Adipocyte (in vitro differentiated cells): ENCODE results near the gene CFAP20.

Source experiments
- DNase-seq: peaks from one replicate; pipeline ENCODE4 v3.0.0-alpha.2; 2015; ENCODE audit warnings: low read depth
- H3K27me3 ChIP-seq: replicated peaks from 2 replicates; pipeline ENCODE4 v1.7.0; 2013; ENCODE audit warnings: mild to moderate bottlenecking, low read length, moderate library complexity; ENCODE audit not compliant: control insufficient read depth, insufficient read depth
- H3K36me3 ChIP-seq: 2 replicates; pipeline ENCODE4 v1.7.0; 2013; ENCODE audit warnings: low read length, mild to moderate bottlenecking, moderate library complexity; ENCODE audit not compliant: control insufficient read depth, insufficient read depth, severe bottlenecking
- H3K4me1 ChIP-seq: 2 replicates; pipeline ENCODE4 v1.7.0; 2013; ENCODE audit warnings: mild to moderate bottlenecking, low read length, moderate library complexity; ENCODE audit not compliant: control insufficient read depth, insufficient read depth
- H3K4me3 ChIP-seq: 2 replicates; pipeline ENCODE4 v1.7.0; 2013; ENCODE audit warnings: mild to moderate bottlenecking, low read length, moderate library complexity
- H3K9ac ChIP-seq: 2 replicates; pipeline ENCODE4 v1.7.0; 2013; ENCODE audit warnings: mild to moderate bottlenecking, low read length, moderate library complexity
- H3K9me3 ChIP-seq: 2 replicates; pipeline ENCODE4 v1.7.0; 2013; ENCODE audit warnings: mild to moderate bottlenecking, low read length, moderate library complexity; ENCODE audit not compliant: control insufficient read depth

The CFAP20 gene

GRCh38 chr16:58129097-58129936 is at the start of gene CFAP20:
CFAP20 (minus strand) TSS chr16:58129381; CDS start chr16:58129115, 266 bp downstream.
- no peaks in the 10 kb centered on the region for H3K36me3 ChIP-seq
- H3K27me3 ChIP-seq, result no peaks in the 10 kb centered on the region

DNA sequence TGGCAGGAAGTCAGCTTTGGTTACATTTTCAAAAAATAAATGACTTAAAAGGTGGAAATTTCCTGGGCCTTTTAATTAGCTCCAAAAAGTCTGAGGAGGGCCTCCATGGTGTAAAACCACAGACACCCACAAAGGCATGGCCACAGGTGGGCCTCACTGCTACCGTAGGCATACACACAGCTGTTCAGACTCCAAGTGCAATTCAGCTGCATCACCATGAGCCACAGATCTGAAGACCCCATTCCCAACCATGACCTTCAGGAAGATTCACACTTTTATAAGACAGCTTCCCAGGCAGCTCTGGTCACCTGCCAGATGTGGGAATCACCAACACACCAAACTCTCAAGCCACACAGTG is 48.2 kb upstream of the CFAP20 start:
- DNase-seq, result no peak
- peaks cover 91% of the 10 kb centered on the region for H3K36me3 ChIP-seq
- H3K4me1 ChIP-seq, result no peaks in the 10 kb centered on the region
- no peak overlapping the region for H3K9ac ChIP-seq
- H3K9me3 ChIP-seq, result no peaks in the 10 kb centered on the region
- no peaks in the 10 kb centered on the region for H3K27me3 ChIP-seq
- no peak overlapping the region for H3K4me3 ChIP-seq

More at GRCh38 chr16:58129097-58129936, at the start of gene CFAP20:
- H3K4me1 ChIP-seq, result peaks cover 39% of the 10 kb centered on the region
- H3K9me3 ChIP-seq, result no peaks in the 10 kb centered on the region
- peak within 1 kb of the TSS; percentile 93 for H3K9ac ChIP-seq
- H3K4me3 ChIP-seq, result peak within 1 kb of the TSS; percentile 97
- peak; percentile 100 for DNase-seq

DNA sequence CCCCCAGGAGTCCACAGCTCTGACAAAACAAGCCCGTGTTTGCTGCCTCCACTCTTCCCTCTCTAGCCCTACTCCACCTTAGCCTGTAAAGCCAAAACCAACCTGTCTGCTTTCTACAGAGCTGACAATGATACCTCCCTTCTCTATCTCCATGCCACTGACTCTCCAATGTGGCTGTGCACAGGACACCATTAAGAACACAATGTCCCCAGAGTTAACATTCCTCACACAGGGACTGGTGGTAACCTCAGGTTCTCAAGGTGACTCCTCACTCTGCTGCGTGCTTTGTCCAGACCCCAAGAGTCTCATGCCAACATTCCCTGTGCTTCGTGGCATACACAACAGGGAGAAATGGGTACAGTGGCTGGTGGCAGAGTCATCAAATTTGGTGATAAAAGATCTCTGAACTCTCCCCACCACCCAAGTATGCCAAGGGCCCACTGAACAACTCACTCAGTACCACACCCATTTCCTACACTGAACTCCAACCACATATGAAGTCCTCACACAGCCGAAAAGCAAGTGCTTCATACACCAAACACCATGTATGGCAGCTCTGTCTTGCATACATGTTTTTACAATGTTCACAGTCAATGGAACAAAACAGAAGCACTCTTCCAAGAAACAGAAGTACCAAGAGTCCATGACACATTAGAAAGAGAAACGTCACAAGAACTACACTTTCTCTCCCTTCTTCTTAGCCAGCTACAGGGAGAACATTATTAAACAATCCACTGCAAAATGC is 47.6 kb upstream of the CFAP20 start:
- Histone ChIP-seq H3K36me3 (peaks cover 91% of the 10 kb centered on the region), H3K9me3 (no peaks in the 10 kb centered on the region), H3K9ac (no peak overlapping the region), H3K27me3 (no peaks in the 10 kb centered on the region), H3K4me3 (no peak overlapping the region), H3K4me1 (no peaks in the 10 kb centered on the region)
- DNase-seq, result no peak

- Histone ChIP-seq H3K27me3 (no peaks in the 10 kb centered on the region), H3K36me3 (peaks cover 92% of the 10 kb centered on the region), H3K9me3 (no peaks in the 10 kb centered on the region), H3K4me1 (no peaks in the 10 kb centered on the region), H3K9ac (no peak overlapping the region), H3K4me3 (no peak overlapping the region)
- DNase-seq, result no peak
Measured at GRCh38 chr16:58170223-58170622, 41.0 kb upstream of the CFAP20 start.

- no peaks in the 10 kb centered on the region for H3K27me3 ChIP-seq
- H3K9me3 ChIP-seq, result no peaks in the 10 kb centered on the region
- no peak overlapping the region for H3K9ac ChIP-seq
- no peak overlapping the region for H3K4me3 ChIP-seq
- no peak for DNase-seq
- H3K36me3 ChIP-seq, result peaks cover 68% of the 10 kb centered on the region
- H3K4me1 ChIP-seq, result no peaks in the 10 kb centered on the region
Measured at GRCh38 chr16:58160855-58161254, 31.7 kb upstream of the CFAP20 start.

DNA sequence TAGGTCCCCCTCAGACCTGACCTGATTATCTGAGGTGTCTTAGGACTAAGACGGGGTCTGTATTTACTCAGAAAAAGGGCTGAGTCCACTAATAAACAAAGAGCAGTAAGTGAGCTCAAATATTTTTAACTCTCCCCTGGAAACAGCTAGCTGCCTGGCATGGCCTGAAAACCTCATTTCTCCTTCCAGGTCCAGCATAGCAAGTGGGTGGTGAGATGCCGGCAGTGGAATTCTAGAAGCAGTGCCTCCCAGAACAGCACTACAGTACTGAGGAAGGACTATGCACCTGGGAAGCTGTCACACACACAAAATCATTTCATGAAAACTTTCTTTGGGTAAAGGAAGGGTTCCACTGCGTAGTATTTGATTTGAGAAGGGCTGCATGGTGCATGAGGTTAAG is 29.5 kb upstream of the CFAP20 start:
- H3K36me3 ChIP-seq, result peaks cover 46% of the 10 kb centered on the region
- no peaks in the 10 kb centered on the region for H3K4me1 ChIP-seq
- DNase-seq, result no peak
- H3K9ac ChIP-seq, result no peak overlapping the region
- no peaks in the 10 kb centered on the region for H3K27me3 ChIP-seq
- H3K4me3 ChIP-seq, result no peak overlapping the region
- H3K9me3 ChIP-seq, result no peaks in the 10 kb centered on the region

- peaks cover 39% of the 10 kb centered on the region for H3K36me3 ChIP-seq
- no peaks in the 10 kb centered on the region for H3K27me3 ChIP-seq
- DNase-seq, result no peak
- H3K4me3 ChIP-seq, result no peak overlapping the region
- H3K9ac ChIP-seq, result no peak overlapping the region
- no peaks in the 10 kb centered on the region for H3K4me1 ChIP-seq
- no peaks in the 10 kb centered on the region for H3K9me3 ChIP-seq
Measured at GRCh38 chr16:58157951-58158540, 28.9 kb upstream of the CFAP20 start.

GRCh38 chr16:58157239-58157638 is 28.1 kb upstream of the CFAP20 start:
- Histone ChIP-seq H3K36me3 (peaks cover 31% of the 10 kb centered on the region), H3K9me3 (no peaks in the 10 kb centered on the region), H3K27me3 (no peaks in the 10 kb centered on the region), H3K4me1 (no peaks in the 10 kb centered on the region), H3K4me3 (no peak overlapping the region), H3K9ac (no peak overlapping the region)
- DNase-seq, result no peak

GRCh38 chr16:58155839-58156238 is 26.7 kb upstream of the CFAP20 start:
- Histone ChIP-seq H3K4me3 (no peak overlapping the region), H3K9ac (no peak overlapping the region), H3K9me3 (no peaks in the 10 kb centered on the region), H3K4me1 (no peaks in the 10 kb centered on the region), H3K27me3 (no peaks in the 10 kb centered on the region), H3K36me3 (peaks cover 17% of the 10 kb centered on the region)
- DNase-seq, result no peak

DNA sequence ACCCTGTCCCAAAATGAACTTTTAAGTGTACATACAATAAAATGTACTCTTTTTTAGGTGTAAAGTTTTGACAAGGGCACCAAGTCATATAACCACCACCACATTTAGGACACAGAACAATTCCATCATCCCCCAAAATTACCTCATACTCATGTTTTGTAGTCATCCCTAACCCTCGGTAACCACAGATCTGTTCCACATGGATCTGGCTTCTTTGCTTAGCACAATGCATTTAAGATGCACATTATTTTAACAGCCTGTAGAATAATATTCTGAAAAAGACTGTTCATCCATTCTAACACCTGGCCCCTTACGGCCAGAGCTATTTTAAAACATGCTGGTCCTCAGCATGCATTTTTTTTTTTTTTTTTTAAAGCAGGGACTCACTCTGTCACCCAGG is 25.2 kb upstream of the CFAP20 start:
- no peak overlapping the region for H3K9ac ChIP-seq
- DNase-seq, result no peak
- H3K27me3 ChIP-seq, result no peaks in the 10 kb centered on the region
- H3K4me1 ChIP-seq, result no peaks in the 10 kb centered on the region
- peaks cover 4% of the 10 kb centered on the region for H3K36me3 ChIP-seq
- no peaks in the 10 kb centered on the region for H3K9me3 ChIP-seq
- H3K4me3 ChIP-seq, result no peak overlapping the region

DNA sequence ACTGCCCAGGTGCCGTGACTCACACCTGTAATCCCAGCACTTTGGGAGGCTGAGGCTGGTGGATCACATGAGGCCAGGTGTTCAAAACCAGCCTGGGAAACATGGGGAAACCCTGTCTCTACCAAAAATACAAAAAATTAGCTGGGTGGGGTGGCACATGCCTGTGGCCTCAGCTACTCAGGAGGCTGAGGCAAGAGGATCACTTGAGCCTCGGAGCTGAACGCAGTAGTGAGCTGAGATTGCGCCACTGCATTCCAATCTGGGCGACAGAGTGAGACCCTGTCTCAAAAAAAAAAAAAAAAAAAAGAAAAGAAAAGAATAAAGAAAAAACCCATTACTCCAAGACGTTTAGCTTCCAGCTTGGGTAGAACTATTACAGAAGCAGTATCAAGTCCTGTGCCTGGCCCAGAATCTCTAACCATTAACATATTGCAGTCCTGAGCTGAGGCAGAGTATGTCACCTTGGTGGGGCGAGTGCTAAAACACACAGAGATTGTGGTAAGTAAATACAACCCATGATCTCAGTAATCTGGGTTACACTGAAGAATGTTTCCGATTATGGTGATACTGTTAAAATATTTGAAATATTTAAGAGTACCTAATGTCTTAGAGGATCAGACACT is 23.2 kb upstream of the CFAP20 start:
- Histone ChIP-seq H3K27me3 (no peaks in the 10 kb centered on the region), H3K4me3 (no peak overlapping the region), H3K9me3 (no peaks in the 10 kb centered on the region), H3K36me3 (no peaks in the 10 kb centered on the region), H3K4me1 (no peaks in the 10 kb centered on the region), H3K9ac (no peak overlapping the region)
- DNase-seq, result no peak
